Panc1 (cell line): ENCODE data around the gene RUNX3. TPM values are rescaled to one million over a fixed set of nuclear protein-coding genes. Genes with fewer than 3 reads are reported as not detected.

Experiments
- ATAC-seq: fragments of 200-7000 bp; cut with Tn5 transposase; 2 replicates; pipeline ENCODE4 v1.9.1; 2020; ENCODE audit warnings: mild to moderate bottlenecking, moderate library complexity
- BruUV-seq: library from RNA; stranded (reverse); fragments of 400-500 nt; replicated peaks from 2 replicates; lab custom pipeline; 2021; lab: Mats Ljungman, UMichigan
- CTCF ChIA-PET: fragments of 300-600 bp; sonication (Branson Sonifier 250); formaldehyde crosslinking; loops from one replicate; lab custom pipeline; 2022; ENCODE audit warnings: antibody characterized with exemption; lab: Charles Lee
- POLR2A ChIA-PET: fragments of 300-600 bp; sonication (Branson Sonifier 250); formaldehyde crosslinking; loops from one replicate; lab custom pipeline; 2022; ENCODE audit warnings: antibody characterized with exemption; lab: Charles Lee
- DNase-seq: peaks from one replicate; pipeline ENCODE4 v3.0.0-alpha.2; 2010; ENCODE audit warnings: low read depth, low spot score
- H3K27ac ChIP-seq: 2 replicates; pipeline ENCODE4 v1.5.1; 2011; ENCODE audit warnings: mild to moderate bottlenecking, low read length, inconsistent platforms
- H3K27me3 ChIP-seq: fragments of 200-500 bp; sonication (Bioruptor generic); 2 replicates; pipeline ENCODE4 v1.6.0; 2014; ENCODE audit warnings: low read length, inconsistent platforms; ENCODE audit not compliant: control insufficient read depth, insufficient read depth
- H3K36me3 ChIP-seq: fragments of 200-500 bp; sonication (Bioruptor generic); 2 replicates; pipeline ENCODE4 v1.5.1; 2014; ENCODE audit warnings: inconsistent platforms, mild to moderate bottlenecking, low read length, moderate library complexity; ENCODE audit not compliant: control insufficient read depth, insufficient read depth
- H3K4me1 ChIP-seq: 2 replicates; pipeline ENCODE4 v1.5.1; 2011; ENCODE audit warnings: inconsistent platforms, mild to moderate bottlenecking, low read length, moderate library complexity; ENCODE audit not compliant: control insufficient read depth, insufficient read depth
- H3K4me3 ChIP-seq, 2 experiments: 2 replicates each; pipeline ENCODE4 v1.5.1; 2011 to 2012; ENCODE audit warnings: low read depth in 2 of 2, low read length in 2 of 2, mild to moderate bottlenecking in 2 of 2, inconsistent platforms in 1 of 2, moderate library complexity in 1 of 2
- H3K9me3 ChIP-seq: fragments of 200-500 bp; sonication (Bioruptor generic); 2 replicates; pipeline ENCODE4 v1.5.1; 2014; ENCODE audit warnings: low read depth, mild to moderate bottlenecking, inconsistent platforms, low read length, moderate library complexity; ENCODE audit not compliant: control insufficient read depth, insufficient read depth
- POLR2AphosphoS5 ChIP-seq: IDR thresholded peaks from 2 replicates; pipeline ENCODE4 v1.6.1; 2012; ENCODE audit warnings: mild to moderate bottlenecking, low read depth, low read length, moderate library complexity
- SIN3A ChIP-seq: IDR thresholded peaks from 2 replicates; pipeline ENCODE4 v1.6.1; 2012; ENCODE audit warnings: low read depth, mild to moderate bottlenecking, low read length, moderate library complexity, borderline replicate concordance; ENCODE audit not compliant: insufficient read depth
- TCF7L2 ChIP-seq: IDR thresholded peaks from 2 replicates; pipeline ENCODE4 v1.6.1; 2011; ENCODE audit warnings: mild to moderate bottlenecking, low read depth, low read length, inconsistent platforms
- in situ Hi-C: cut with HindIII; loops from 2 replicates; pipeline ENCODE4 v1.10.0; 2016; ENCODE audit warnings: low sequenced_read_pairs, low pct_unique_long_range_greater_than_20kb
- intact Hi-C: fragments of 100-400 bp; cut with micrococcal nuclease; formaldehyde crosslinking; loops from one replicate; pipeline ENCODE4 v1.10.0; 2022; ENCODE audit not compliant: unreplicated experiment
- total RNA-seq: library from RNA; stranded (reverse); gene quantifications from one replicate; pipeline ENCODE4 v1.2.1, GENCODE V29; 2021; ENCODE audit not compliant: unreplicated experiment
- TF ChIP-seq, protein P1 (sequence below): fragments of 450-650 bp; IDR thresholded peaks from 2 replicates; pipeline ENCODE4 v1.5.1; 2017; ENCODE audit warnings: mild to moderate bottlenecking
- TF ChIP-seq, protein P2 (sequence below), 2 experiments: IDR thresholded peaks; 2 replicates each; pipeline ENCODE4 v1.6.1; 2011 to 2012; ENCODE audit warnings: low read depth in 2 of 2, control low read depth in 1 of 2, low read length in 1 of 2, mild to moderate bottlenecking in 1 of 2, moderate library complexity in 1 of 2; ENCODE audit not compliant: insufficient read depth in 1 of 2

RUNX3 gene
- total RNA-seq, 1 experiment from 2014 or later: 0.10 TPM

DNA sequence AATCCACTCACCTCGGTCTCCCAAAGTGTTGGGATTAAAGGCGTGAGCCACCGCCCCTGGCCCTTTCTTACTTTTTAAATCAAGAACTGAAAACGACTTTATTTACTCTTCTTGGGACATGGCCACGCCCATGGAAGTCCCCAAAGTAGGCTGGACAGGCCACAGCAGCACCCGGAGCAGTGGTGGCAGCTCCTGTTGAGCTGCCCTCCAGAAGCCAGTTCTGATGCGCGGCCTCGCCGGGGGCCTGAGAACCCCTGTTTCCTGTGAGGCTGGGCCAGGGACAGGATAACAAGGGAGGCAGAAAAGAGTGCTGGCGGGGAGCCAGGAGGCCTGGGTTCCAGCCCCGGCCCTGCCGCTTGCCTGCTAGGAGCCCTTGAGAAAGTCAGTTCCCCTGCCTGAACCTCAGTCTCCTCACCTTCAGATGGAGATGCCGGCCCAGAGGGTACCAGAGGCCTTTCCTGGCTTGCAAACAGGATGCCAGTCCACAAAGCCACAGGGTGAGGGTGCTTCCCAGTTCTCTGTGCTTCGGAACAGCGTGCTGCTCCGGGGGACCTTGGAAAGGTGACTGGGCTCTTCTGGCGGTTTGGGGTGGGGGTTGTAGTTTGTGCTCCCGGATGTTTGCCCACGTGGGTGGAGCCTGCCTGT lies 59.4 kb downstream of the RUNX3 start:
- H3K36me3 ChIP-seq: no peaks in the 10 kb centered on the region
- no peak for TF ChIP-seq POLR2AphosphoS5
- ATAC-seq: no peak
- H3K27ac ChIP-seq: no peak overlapping the region
- in situ Hi-C loops: no loop called here
- H3K4me3 ChIP-seq: no peak overlapping the region
- no peaks in the 10 kb centered on the region for H3K9me3 ChIP-seq
- no peaks in the 10 kb centered on the region for H3K4me1 ChIP-seq
- intact Hi-C loops: no loop called here
- no TSS peak for BruUV-seq
- no peak for DNase-seq
- CTCF ChIA-PET: no interaction called here
- POLR2A ChIA-PET: no interaction called here
- H3K27me3 ChIP-seq: no peaks in the 10 kb centered on the region

DNA sequence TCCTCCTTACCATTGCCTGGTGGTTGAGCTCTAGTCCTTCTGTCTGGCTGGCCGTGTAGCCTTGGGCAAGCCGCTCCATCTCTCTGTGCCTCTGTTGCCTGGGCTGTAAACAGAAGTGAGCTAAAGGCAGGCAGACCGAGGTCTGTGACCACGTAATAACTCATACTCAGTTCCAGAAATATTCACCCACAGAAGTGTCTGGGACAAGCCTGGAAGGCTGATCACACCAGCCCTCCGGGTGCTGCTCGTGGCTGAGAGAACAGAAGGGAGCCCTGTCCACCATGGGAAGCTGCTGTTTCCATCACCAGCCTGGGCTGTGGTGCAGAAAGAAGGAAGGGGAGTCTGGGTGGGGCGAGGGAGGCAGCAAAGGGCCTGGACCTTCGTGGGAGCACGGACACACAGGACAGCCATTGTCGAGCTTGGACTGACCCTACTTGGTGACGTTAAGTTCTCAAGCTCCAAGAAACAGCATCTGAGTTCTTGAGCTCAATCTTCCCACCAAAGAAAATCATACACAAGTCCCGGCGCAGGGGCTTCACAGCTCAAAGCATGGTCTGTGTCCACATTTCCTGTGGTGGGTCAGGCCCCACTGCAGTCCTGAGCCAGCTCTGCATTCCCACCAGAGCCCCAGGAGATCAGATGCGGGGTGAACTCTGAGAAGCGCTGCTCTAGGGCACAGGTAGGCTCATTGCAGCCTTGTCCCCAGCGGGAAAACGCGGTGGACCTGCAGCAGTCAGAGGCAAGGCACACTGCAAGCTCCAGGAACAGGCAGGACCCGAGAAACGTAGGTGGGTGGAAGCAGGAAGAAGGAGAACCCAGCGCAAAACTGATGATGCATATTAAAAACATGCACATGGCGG lies 61.8 kb downstream of the RUNX3 start:
- H3K4me3 ChIP-seq: no peak overlapping the region
- TF ChIP-seq SIN3A (no peak), TCF7L2 (no peak), POLR2AphosphoS5 (no peak)
- TF ChIP-seq, protein P1, sequence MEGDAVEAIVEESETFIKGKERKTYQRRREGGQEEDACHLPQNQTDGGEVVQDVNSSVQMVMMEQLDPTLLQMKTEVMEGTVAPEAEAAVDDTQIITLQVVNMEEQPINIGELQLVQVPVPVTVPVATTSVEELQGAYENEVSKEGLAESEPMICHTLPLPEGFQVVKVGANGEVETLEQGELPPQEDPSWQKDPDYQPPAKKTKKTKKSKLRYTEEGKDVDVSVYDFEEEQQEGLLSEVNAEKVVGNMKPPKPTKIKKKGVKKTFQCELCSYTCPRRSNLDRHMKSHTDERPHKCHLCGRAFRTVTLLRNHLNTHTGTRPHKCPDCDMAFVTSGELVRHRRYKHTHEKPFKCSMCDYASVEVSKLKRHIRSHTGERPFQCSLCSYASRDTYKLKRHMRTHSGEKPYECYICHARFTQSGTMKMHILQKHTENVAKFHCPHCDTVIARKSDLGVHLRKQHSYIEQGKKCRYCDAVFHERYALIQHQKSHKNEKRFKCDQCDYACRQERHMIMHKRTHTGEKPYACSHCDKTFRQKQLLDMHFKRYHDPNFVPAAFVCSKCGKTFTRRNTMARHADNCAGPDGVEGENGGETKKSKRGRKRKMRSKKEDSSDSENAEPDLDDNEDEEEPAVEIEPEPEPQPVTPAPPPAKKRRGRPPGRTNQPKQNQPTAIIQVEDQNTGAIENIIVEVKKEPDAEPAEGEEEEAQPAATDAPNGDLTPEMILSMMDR: no peak
- TF ChIP-seq, protein P2, sequence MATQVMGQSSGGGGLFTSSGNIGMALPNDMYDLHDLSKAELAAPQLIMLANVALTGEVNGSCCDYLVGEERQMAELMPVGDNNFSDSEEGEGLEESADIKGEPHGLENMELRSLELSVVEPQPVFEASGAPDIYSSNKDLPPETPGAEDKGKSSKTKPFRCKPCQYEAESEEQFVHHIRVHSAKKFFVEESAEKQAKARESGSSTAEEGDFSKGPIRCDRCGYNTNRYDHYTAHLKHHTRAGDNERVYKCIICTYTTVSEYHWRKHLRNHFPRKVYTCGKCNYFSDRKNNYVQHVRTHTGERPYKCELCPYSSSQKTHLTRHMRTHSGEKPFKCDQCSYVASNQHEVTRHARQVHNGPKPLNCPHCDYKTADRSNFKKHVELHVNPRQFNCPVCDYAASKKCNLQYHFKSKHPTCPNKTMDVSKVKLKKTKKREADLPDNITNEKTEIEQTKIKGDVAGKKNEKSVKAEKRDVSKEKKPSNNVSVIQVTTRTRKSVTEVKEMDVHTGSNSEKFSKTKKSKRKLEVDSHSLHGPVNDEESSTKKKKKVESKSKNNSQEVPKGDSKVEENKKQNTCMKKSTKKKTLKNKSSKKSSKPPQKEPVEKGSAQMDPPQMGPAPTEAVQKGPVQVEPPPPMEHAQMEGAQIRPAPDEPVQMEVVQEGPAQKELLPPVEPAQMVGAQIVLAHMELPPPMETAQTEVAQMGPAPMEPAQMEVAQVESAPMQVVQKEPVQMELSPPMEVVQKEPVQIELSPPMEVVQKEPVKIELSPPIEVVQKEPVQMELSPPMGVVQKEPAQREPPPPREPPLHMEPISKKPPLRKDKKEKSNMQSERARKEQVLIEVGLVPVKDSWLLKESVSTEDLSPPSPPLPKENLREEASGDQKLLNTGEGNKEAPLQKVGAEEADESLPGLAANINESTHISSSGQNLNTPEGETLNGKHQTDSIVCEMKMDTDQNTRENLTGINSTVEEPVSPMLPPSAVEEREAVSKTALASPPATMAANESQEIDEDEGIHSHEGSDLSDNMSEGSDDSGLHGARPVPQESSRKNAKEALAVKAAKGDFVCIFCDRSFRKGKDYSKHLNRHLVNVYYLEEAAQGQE (IDR thresholded peaks at IDR 0.05; ENCODE audit: insufficient read depth in 1 of 2, low read depth in 2 of 2, low read length in 1 of 2): no peak
- ATAC-seq (no peak), DNase-seq (no peak)
- BruUV-seq: no TSS peak
- no peak overlapping the region for H3K27ac ChIP-seq
- ChIA-PET POLR2A (interaction anchor here (0.6 kb wide), 1 partner anchor 10 kb away, joined by 3 read pairs; no protein-coding TSS in a partner anchor), CTCF (no interaction called here)
- H3K36me3 ChIP-seq: no peaks in the 10 kb centered on the region
- no peaks in the 10 kb centered on the region for H3K4me1 ChIP-seq
- intact Hi-C loops: no loop called here
- H3K27me3 ChIP-seq: no peaks in the 10 kb centered on the region
- in situ Hi-C loops: no loop called here
- H3K9me3 ChIP-seq: no peaks in the 10 kb centered on the region
